Hepatocyte (in vitro differentiated cells): ENCODE data around the gene DVL2. TPM values are rescaled to one million over a fixed set of nuclear protein-coding genes. Genes with fewer than 3 reads are reported as not detected.

Experiments
- DNase-seq: peaks from one replicate; pipeline ENCODE4 v3.0.0-alpha.2; 2016; ENCODE audit warnings: low spot score
- H2AFZ ChIP-seq: fragments of 200-600 bp; sonication (generic); 2 replicates; pipeline ENCODE4 v1.6.0; 2016; ENCODE audit warnings: antibody characterized with exemption, mild to moderate bottlenecking
- H3K27ac ChIP-seq: fragments of 200-600 bp; sonication (generic); 2 replicates; pipeline ENCODE4 v1.5.1; 2016; ENCODE audit warnings: mild to moderate bottlenecking
- H3K27me3 ChIP-seq: fragments of 200-600 bp; sonication (generic); 2 replicates; pipeline ENCODE4 v1.6.1; 2016
- H3K36me3 ChIP-seq: fragments of 200-600 bp; sonication (generic); replicated peaks from 2 replicates; pipeline ENCODE4 v1.5.1; 2016; ENCODE audit warnings: low read depth; ENCODE audit not compliant: insufficient read depth
- H3K4me1 ChIP-seq: fragments of 200-600 bp; sonication (generic); 2 replicates; pipeline ENCODE4 v1.5.1; 2016; ENCODE audit warnings: mild to moderate bottlenecking, moderate library complexity; ENCODE audit not compliant: insufficient read depth
- H3K4me2 ChIP-seq: fragments of 200-600 bp; sonication (generic); 2 replicates; pipeline ENCODE4 v1.6.0; 2016
- H3K4me3 ChIP-seq: fragments of 200-600 bp; sonication (generic); 2 replicates; pipeline ENCODE4 v1.5.1; 2016; ENCODE audit warnings: mild to moderate bottlenecking
- H3K79me2 ChIP-seq: fragments of 200-600 bp; sonication (generic); 2 replicates; pipeline ENCODE4 v1.6.0; 2017; ENCODE audit warnings: mild to moderate bottlenecking
- H3K9me2 ChIP-seq: fragments of 200-600 bp; sonication (generic); replicated peaks from 2 replicates; pipeline ENCODE4 v1.6.0; 2017; ENCODE audit warnings: mild to moderate bottlenecking; ENCODE audit not compliant: insufficient read depth
- H3K9me3 ChIP-seq: fragments of 200-600 bp; sonication (generic); 2 replicates; pipeline ENCODE4 v1.5.1; 2016; ENCODE audit warnings: low read depth, mild to moderate bottlenecking
- H4K20me1 ChIP-seq: fragments of 200-600 bp; sonication (generic); 2 replicates; pipeline ENCODE4 v1.6.0; 2016; ENCODE audit warnings: mild to moderate bottlenecking; ENCODE audit not compliant: insufficient read depth, poor library complexity, severe bottlenecking
- EZH2 ChIP-seq: fragments of 200-600 bp; sonication (generic); IDR thresholded peaks from 2 replicates; pipeline ENCODE4 v1.6.1; 2016; ENCODE audit warnings: antibody characterized with exemption, mild to moderate bottlenecking, borderline replicate concordance
- EZH2phosphoT487 ChIP-seq: fragments of 200-600 bp; sonication (generic); IDR thresholded peaks from one replicate; pipeline ENCODE4 v1.6.1; 2018; ENCODE audit warnings: antibody characterized with exemption, mild to moderate bottlenecking, low read depth, moderate library complexity; ENCODE audit not compliant: unreplicated experiment, severe bottlenecking
- WGBS: methylation state at CpG from one replicate; pipeline ENCODE4 v1.1.6; 2016; ENCODE audit warnings: low lambda C conversion rate; ENCODE audit errors: missing lambda C conversion rate; 5-methylcytosine and 5-hydroxymethylcytosine counted together
- polyA plus RNA-seq: library from polyadenylated mRNA; unstranded; fragments of >200 nt; fragmentation: Nextera tagmentation; extraction: Ambion mirVana; gene quantifications from 2 replicates; pipeline ENCODE4 v1.2.1, GENCODE V29; 2016
- total RNA-seq: library from RNA; depleted of rRNA; stranded (reverse); fragments of >200 nt; gene quantifications from 2 replicates; pipeline ENCODE4 v1.2.3, GENCODE V29; 2014
- TF ChIP-seq, protein P1 (sequence below): fragments of 200-600 bp; sonication (generic); IDR thresholded peaks from 2 replicates; pipeline ENCODE4 v1.5.1; 2016; ENCODE audit warnings: antibody characterized with exemption, mild to moderate bottlenecking; ENCODE audit not compliant: poor library complexity

DVL2 gene
- total and polyA plus RNA-seq, 2 experiments from 2014 or later = 62.1 to 74.7 TPM

DNA sequence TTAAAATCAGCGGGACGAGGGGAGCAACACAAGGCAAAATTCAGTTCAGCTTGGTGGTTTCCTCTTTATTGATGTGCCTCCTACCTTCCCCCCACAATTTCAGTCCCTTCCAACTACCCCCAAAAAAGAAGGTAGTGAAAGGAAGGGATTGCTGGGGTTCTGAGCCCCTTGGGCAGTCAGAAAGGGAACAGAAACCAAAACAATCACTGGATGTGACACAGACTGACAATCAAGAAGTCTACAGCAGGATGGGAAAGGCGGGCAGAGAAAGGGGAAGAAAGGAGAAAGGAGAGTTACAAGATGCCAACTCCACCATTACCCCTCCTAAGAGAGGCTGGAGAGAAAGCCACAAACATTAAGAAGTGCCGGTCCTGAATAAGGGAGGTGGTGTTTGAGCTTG lies 6.1 kb upstream of the DVL2 start:
- no peak for TF ChIP-seq EZH2phosphoT487
- TF ChIP-seq, protein P1, sequence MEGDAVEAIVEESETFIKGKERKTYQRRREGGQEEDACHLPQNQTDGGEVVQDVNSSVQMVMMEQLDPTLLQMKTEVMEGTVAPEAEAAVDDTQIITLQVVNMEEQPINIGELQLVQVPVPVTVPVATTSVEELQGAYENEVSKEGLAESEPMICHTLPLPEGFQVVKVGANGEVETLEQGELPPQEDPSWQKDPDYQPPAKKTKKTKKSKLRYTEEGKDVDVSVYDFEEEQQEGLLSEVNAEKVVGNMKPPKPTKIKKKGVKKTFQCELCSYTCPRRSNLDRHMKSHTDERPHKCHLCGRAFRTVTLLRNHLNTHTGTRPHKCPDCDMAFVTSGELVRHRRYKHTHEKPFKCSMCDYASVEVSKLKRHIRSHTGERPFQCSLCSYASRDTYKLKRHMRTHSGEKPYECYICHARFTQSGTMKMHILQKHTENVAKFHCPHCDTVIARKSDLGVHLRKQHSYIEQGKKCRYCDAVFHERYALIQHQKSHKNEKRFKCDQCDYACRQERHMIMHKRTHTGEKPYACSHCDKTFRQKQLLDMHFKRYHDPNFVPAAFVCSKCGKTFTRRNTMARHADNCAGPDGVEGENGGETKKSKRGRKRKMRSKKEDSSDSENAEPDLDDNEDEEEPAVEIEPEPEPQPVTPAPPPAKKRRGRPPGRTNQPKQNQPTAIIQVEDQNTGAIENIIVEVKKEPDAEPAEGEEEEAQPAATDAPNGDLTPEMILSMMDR = no peak
- no peak for TF ChIP-seq EZH2
- H3K79me2 ChIP-seq = peaks cover 61% of the 10 kb centered on the region
- H4K20me1 ChIP-seq = no peaks in the 10 kb centered on the region
- DNase-seq = no peak
- no peaks in the 10 kb centered on the region for H3K36me3 ChIP-seq
- peaks cover 21% of the 10 kb centered on the region for H3K4me1 ChIP-seq
- 80% methylated on average over 4 of the region's 4 CpGs for WGBS
- peak overlapping the region; percentile 97 for H3K27ac ChIP-seq
- H2AFZ ChIP-seq = no peak overlapping the region
- peak overlapping the region; percentile 61 for H3K4me3 ChIP-seq
- no peaks in the 10 kb centered on the region for H3K9me3 ChIP-seq
- H3K4me2 ChIP-seq = peak overlapping the region; percentile 85
- H3K27me3 ChIP-seq = no peaks in the 10 kb centered on the region
- no peaks in the 10 kb centered on the region for H3K9me2 ChIP-seq

- Histone ChIP-seq H2AFZ (peak within 1 kb of the TSS; percentile 11), H3K4me1 (peaks cover 30% of the 10 kb centered on the region), H3K4me2 (peak within 1 kb of the TSS; percentile 92), H3K9me2 (no peaks in the 10 kb centered on the region), H3K9me3 (no peaks in the 10 kb centered on the region), H4K20me1 (no peaks in the 10 kb centered on the region), H3K36me3 (no peaks in the 10 kb centered on the region), H3K79me2 (peaks cover 64% of the 10 kb centered on the region), H3K27me3 (no peaks in the 10 kb centered on the region), H3K4me3 (peak within 1 kb of the TSS; percentile 65), H3K27ac (peak within 1 kb of the TSS; percentile 98)
- peak; percentile 100 for DNase-seq
- TF ChIP-seq, protein P1 = no peak
- TF ChIP-seq EZH2 = no peak
- TF ChIP-seq EZH2phosphoT487 = no peak
- WGBS = 2% methylated on average over 37 of the region's 72 CpGs
These were observed 5.0 kb upstream of the DVL2 start, which contains the start of gene PHF23 for GRCh38 chr17:7239091-7240027. TSS of gene PHF23 (minus strand) at chr17:7239457. CDS start at chr17:7239279, 178 bp downstream.

GRCh38 chr17:7238420-7239090 lies 4.2 kb upstream of the DVL2 start:
- Histone ChIP-seq H3K4me1 (peaks cover 30% of the 10 kb centered on the region), H4K20me1 (no peaks in the 10 kb centered on the region), H3K9me2 (no peaks in the 10 kb centered on the region), H3K36me3 (no peaks in the 10 kb centered on the region), H3K9me3 (no peaks in the 10 kb centered on the region), H3K4me2 (peak overlapping the region; percentile 92), H3K27ac (peak overlapping the region; percentile 98), H2AFZ (peak overlapping the region; percentile 11), H3K4me3 (peak overlapping the region; percentile 65), H3K27me3 (no peaks in the 10 kb centered on the region), H3K79me2 (peaks cover 69% of the 10 kb centered on the region)
- under 1% methylated on average over 22 of the region's 39 CpGs for WGBS
- no peak for TF ChIP-seq EZH2
- TF ChIP-seq EZH2phosphoT487 = no peak
- TF ChIP-seq, protein P1 = no peak
- DNase-seq = peak; percentile 61
